Right hindlimb (tissue), 1 donor: ENCODE results near the gene NPIPA1.
"Not testable (repeated sequence)": the region's sequence is repeated elsewhere in the genome, so short reads cannot be mapped to it uniquely, and the experiment has no call there.

ENCODE experiments used
- DNase-seq: peaks from one replicate; pipeline ENCODE4 v3.0.0-alpha.2; 2018

NPIPA1 gene

DNA sequence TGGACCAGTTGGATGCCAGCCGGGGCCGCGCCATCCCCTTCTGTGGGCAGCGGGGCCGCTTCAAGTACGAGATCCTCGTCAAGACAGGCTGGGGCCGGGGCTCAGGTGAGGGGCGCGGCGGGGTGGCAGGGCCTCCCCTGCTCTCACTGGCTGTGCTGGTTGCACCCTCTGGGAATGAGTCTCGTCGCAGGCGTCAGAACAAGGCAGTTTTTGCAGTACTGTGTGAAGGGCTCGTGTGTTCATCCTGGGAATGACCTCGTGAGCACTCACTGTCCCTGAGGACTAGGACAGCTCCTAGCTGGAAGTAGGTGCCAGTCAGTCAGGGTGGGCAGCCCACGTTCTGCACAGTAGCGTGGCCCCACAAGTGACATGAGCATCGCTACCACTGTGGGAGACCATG is 6.3 kb upstream of the NPIPA1 start:
- DNase-seq: not testable (repeated sequence)

DNA sequence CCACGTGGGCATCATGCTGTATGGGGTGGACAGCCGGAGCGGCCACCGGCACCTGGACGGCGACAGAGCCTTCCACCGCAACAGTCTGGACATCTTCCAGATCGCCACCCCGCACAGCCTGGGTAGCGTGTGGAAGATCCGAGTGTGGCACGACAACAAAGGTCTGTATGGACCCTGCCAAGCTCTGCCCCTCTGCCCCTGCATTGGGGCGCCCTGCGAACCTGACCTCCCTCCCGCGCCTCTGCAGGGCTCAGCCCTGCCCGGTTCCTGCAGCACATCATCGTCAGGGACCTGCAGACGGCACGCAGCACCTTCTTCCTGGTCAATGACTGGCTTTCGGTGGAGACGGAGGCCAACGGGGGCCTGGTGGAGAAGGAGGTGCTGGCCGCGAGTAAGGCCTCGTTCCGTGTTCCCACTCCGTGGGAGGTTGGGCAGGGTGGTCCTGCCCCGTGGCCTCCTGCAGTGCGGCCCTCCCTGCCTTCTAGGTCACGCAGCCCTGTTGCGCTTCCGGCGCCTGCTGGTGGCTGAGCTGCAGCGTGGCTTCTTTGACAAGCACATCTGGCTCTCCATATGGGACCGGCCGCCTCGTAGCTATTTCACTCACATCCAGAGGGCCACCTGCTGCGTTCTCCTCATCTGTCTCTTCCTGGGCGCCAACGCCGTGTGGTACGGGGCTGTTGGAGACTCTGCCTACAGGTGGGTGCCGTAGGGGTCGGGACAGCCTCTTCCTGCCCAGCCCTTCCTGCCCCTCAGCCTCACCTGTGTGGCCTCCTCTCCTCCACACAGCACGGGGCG is 4.5 kb upstream of the NPIPA1 start:
- not testable (repeated sequence) for DNase-seq

DNA sequence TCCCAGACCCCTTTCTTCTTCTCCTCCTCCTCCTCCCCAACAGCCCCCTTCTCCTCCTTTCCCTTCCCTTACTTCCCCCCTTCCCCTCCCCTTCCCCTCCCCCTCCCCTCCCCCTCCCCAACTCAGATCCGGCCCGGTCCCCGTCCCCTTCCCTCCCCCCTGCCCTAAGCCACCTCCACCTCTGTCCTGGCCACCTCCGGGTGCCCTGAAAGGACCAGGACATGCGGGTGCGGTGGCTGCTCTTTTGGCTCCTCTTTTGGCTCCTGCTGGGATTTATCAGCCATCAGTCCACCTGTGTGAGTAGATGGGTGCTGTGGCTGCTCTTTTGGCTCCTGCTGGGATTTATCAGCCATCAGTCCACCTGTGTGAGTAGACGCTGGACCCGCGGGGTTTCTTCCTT is 751 bp downstream of the NPIPA1 start:
- not testable (repeated sequence) for DNase-seq

DNA sequence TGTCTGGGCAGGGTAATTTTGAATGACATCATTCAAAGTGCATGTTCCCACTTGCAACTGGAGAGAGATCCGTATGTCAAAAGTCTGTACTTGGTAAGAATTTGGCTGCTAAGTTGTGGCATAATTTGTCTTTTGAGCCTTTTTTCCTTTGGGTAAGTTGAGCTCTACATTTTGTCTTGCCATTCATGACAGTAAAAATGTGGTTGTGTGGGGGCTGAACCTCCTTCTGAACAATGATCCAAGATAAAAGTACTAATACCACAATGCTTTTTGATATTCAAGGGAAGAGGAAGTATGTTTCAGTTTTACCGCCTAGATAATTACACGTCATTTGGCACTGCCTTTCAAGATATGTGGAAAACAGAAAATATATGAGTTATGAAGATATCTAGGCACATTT is 5.4 kb downstream of the NPIPA1 start:
- DNase-seq: not testable (repeated sequence)

GRCh38 chr16:14955546-14956231 is 18.4 kb downstream of the NPIPA1 start:
- DNase-seq: no peak

- no peak for DNase-seq
Observed at GRCh38 chr16:14957576-14958322, 20.5 kb downstream of the NPIPA1 start.

DNA sequence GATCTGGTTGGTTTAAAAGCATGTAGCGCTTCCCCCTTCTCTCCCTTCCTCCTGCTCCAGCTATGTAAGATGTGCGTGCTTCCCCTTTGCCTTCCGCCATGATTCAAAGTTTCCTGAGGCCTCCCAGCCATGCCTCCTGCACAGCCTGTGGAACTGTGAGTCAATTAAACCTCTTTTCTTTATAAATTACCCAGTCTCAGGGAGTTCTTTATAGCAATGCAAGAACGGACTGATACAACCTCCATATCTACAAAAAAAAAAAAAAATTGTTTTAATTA is 21.0 kb downstream of the NPIPA1 start:
- DNase-seq: no peak

- no peak for DNase-seq
Observed at GRCh38 chr16:14958970-14959369, 21.7 kb downstream of the NPIPA1 start.

GRCh38 chr16:14961405-14962186 is 24.4 kb downstream of the NPIPA1 start:
- no peak for DNase-seq

GRCh38 chr16:14963281-14964173 is 26.3 kb downstream of the NPIPA1 start:
- DNase-seq: no peak

DNA sequence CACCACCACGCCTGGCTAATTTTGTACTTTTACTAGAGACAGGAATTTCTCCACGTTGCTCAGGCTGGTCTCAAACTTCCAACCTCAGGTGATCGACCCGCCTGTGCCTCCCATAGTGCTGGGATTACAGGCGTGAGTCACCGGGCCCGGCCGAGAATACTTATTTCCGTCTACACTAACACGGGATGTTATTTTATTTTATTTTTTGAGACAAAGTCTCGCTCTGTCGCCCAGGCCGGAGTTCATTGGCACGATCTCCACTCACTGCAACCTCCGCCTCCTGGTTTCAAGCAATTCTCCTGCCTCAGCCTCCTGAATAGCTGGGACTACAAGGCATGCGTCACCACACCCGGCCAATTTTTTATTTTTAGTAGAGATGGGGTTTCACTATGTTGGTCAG is 28.1 kb downstream of the NPIPA1 start:
- DNase-seq: no peak

DNA sequence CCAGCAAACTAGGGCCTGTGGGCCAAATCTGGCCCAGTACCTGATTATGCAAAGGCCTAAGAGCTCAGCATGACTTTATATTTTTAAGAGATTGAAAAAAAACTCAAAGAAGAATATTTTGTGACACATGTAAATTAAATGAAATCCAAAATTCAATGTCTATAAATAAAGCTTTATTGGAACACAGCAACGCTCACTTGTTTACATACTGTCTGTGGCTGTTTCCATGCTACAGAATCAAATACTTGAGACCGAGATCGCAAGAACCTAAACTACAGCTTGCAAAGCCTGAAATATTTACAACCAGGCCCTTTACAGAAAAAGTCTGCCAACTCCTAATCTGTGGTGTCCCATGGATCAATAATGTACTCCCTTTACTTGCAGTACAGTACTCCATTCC is 32.6 kb downstream of the NPIPA1 start:
- not testable (repeated sequence) for DNase-seq

DNA sequence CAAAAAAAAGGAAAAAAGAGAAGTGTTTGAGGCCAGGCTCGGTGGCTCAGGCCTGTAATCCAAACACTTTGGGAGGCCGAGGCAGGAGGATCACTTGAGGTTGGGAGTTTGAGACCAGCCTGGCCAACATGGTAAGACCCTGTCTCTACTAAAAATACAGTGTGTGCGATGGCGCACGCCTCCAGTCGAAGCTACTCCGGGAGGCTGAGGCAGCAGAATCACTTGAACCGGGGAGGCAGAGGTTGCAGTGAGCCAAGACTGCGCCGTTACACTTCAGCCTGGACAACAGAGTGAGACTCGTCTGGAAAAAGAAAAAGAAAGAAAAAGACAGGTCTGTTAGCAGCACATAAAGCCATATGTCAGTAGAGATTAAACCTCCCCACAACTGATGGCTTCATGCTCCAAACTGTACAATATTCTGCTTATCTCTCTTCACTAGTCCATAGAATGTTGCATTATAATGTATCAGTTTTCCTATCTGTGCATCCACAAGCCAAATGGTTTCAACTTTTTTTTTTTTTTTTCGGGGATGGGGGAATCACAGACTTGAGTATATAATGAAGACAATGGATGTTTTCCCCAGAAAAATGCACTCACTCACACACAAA is 34.5 kb downstream of the NPIPA1 start:
- DNase-seq: not testable (repeated sequence)

GRCh38 chr16:14973785-14974322 is 36.6 kb downstream of the NPIPA1 start:
- DNase-seq: not testable (repeated sequence)

DNA sequence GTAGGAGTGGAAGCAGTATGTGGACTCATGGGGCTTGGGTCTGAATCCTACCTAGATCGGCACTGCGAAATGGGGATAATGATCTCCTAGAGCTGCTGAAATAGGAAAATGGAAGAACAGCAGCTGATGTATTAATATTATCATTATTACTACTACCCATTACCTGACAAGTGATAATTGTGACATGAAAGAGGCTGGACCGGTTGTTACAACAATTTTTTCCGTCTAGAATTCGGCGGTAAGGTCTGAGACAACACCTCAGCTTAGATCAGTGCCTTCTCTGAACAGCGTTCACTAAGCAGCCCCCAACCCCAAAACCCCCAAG is 37.0 kb downstream of the NPIPA1 start:
- DNase-seq: peak; percentile 35

GRCh38 chr16:14974656-14975417 is 37.6 kb downstream of the NPIPA1 start, which contains the start of gene PDXDC1:
Gene PDXDC1, plus strand, starts transcription at chr16:14975026. Its CDS starts 174 bp downstream, at chr16:14975200.
- peak; percentile 74 for DNase-seq

- not testable (repeated sequence) for DNase-seq
Observed at GRCh38 chr16:14975418-14976194, 38.4 kb downstream of the NPIPA1 start.

- DNase-seq: not testable (repeated sequence)
Observed at GRCh38 chr16:14976971-14977736, 39.9 kb downstream of the NPIPA1 start.

GRCh38 chr16:14978281-14978680 is 41.0 kb downstream of the NPIPA1 start:
- not testable (repeated sequence) for DNase-seq
